GM18858 (cell line): ENCODE data around the gene HDAC11.
"Not testable (repeated sequence)": the region's sequence is repeated elsewhere in the genome, so short reads cannot be mapped to it uniquely, and the experiment has no call there.

Experiments
- ATAC-seq: cut with Tn5 transposase; IDR thresholded peaks from one replicate; pipeline ENCODE4 v1.9.1; 2021; ENCODE audit not compliant: unreplicated experiment

Gene HDAC11

DNA sequence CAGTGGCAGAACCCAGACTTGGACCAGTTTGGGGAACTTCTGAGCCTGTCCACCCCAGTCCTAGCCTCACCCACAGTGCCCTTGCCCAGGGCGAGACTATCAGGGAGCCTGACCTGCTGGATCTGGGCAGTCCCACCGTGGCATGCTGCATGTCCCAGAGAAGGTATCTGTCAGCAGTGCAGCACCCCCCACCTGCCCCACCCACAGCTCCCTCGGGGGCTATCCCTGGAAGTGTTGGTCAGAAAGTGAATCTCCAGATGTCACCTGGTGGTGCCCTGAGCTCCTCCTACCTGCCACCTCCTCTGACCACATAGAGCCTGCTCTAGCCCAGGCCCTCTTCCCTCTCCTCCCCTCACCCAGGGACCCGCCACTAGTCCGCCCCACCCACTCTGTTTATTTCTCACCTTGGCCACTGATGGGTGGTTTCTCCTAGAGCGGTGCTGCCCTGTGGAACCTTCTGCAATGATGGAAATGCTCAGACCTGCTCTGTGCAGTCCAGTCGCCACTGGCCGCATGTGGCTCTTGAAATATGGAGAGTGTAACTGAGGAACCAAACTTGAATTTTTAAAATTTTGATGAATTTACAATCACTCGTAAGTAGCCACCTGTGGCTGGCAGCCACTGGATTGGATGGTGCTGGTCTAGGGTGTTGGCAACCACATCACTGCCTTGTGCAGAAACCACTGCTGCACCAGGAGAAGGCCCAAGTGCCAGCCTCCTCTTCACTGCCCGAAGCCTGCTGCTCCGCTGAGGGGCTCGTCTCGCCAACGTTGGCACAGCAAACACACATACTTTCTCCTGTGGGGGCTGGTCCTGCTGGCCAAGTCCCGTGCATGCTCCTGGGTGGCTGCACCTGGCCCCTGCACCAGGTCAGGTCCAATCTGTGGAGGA, 13.1 kb downstream of the HDAC11 start:
- no peak for ATAC-seq

DNA sequence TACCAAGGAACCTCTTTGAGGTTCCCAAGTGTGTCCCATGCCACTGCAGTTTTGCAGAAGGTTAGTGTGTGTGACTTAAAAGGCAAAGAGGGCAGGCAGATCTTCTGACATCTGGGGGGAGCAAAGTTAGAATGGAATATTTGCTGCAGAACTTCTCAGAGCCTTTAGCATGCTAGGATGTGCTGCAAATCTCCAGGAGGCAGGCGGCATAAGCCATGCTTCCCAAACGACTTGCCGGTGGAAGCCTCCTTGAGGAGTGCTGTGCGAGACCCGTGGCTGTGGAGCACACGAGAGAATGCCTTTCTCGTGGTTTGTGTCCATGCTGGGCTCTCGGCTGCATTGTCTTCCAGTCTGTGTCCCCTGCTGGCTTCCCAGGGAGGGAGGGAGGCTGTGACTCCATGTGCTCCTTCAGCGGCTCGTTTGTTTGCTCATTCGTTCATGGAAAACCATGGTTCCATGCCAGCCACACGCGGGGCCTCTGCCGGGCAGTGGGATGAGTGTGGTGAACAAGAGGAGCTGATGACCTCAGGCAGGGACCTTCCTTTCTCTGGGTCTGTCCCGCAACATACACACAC, 13.8 kb downstream of the HDAC11 start:
- ATAC-seq, result no peak

DNA sequence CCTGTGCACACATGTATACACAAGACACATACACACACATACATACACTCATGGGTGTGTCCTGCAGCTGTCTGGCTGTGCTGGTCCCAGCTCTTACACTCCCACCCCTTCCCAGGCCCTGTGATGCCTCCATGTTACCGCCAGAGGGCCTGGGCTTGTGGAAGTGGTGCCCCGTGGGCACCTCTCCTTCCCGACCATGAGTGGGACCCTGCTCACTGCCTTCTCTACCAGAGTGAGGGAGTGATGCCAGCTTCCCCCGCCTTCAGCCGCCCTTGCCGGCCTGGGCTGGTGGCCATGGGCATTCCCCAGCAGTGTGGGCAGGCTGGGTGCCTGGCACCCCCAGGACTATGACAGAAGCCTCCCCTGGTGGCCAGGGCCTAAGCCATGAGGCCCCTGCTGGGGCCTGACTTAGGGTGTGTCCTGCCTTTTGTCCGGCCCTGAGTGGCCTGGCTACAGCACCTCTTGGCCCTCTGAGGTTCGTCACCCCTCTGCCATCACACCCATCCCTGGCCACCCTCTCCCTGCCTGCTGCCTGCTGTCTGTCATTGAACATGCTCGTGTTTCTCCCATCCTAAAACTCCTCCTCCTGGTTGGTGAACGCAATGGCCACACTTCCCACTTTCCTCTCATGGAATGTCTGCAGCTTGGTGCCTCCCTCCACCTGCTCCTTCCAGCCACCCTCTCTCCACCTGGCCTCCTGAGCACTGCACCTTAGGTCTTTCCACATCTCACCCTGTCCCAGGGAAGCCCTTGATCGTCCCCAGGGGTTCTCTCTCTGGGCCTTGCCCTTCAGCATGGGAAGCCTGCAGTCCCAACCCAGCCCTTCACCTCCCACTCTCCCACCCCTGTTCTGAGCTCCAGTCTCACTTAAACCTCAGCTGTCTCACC, 14.6 kb downstream of the HDAC11 start:
- ATAC-seq, result no peak

DNA sequence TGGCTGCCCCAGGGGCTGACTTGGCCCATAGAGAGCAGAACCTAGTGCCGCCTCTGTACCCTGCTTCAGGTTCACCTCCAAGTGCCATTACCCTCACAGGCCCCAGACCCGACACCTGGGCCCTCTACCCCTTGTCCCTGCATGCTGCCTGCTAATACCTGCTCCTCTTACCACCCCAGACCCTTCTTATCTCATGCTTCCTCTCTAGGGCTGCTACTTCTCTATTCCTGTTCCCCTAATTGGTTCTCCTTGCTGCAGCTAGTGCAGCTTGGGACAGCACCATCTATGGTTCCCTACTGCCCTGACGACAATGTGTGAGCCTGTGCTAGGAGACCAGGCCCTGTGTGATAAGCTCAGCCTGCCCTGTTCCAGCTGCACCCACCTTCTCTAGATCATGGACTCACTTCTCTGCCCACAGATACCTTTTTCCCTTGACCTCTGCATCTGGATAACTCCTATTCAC, 15.3 kb downstream of the HDAC11 start:
- no peak for ATAC-seq

DNA sequence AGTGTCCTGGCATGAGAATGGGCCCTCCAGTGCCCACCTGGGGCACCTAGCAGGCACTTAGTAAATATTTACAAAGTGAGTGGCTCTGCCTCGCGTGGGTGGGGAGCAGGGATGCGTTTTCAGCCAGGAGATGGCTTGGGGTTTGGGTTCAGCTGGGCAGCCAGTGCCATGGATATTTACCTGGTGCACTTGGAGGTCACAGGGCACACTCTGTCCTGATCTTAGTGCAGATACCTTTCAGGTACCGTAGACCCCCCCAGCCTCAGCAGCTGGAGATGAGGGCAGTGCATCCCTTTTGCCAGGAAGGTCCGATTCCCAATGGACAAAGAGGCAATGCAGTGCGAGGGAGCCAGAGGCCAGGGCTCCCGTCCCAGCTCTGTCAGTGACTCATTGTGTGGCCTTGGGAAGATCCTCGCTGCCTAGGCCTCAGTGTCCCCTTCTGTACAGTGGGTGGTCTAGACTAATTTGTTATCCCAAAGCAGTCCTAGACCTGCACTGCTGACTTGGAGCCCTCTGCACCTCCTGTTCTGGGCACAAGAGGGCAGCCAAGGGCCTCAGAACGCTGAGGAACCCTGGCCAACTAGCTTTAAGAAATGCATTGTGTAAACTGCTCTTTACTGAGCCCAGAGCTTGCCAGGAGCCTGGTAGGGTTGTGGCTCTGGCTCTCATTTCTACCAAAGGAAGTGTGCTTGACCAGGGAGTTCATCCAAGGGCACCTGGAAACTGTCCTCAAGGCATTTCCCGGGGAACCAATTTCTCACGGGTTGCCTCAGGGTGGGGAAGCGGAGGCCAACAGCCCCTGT, 16.0 kb downstream of the HDAC11 start:
- ATAC-seq, result peak; percentile 54

DNA sequence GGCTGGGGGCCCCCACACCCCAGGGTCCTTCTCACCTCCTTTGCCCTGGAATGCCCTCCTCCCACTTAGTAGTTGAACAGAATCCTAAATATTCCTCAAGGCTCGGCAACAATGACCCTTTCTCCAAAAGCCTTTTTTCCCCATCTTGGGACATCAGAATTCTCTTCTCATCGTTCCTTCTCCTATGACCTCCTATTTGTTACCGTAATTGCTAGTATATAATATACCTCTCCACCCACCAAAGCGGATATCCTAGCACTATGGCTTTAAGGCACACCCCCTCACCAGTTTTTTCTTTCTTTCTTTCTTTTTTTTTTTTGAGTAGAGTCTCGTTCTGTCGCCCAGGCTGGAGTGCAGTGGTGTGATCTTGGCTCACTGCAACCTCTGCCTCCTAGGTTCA, 16.8 kb downstream of the HDAC11 start:
- ATAC-seq, result no peak

DNA sequence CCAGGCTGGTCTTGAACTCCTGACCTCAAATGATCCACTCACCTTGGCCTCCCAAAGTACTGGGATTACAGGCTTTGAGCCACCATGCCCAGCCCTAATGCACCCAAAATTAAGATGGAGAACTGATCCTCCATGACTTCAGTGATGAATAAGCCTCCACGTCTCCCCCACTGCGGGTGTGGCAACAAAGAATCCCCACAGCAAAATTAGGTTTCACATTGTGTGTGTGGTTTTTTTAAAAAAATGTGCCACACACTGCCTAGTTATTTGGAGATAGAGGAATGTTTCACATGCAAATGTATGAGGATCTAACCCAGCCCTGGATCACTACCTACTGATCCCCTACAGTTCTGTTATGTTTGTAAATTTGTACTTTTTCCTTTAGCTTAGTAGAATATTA, 17.3 kb downstream of the HDAC11 start:
- ATAC-seq, result no peak

DNA sequence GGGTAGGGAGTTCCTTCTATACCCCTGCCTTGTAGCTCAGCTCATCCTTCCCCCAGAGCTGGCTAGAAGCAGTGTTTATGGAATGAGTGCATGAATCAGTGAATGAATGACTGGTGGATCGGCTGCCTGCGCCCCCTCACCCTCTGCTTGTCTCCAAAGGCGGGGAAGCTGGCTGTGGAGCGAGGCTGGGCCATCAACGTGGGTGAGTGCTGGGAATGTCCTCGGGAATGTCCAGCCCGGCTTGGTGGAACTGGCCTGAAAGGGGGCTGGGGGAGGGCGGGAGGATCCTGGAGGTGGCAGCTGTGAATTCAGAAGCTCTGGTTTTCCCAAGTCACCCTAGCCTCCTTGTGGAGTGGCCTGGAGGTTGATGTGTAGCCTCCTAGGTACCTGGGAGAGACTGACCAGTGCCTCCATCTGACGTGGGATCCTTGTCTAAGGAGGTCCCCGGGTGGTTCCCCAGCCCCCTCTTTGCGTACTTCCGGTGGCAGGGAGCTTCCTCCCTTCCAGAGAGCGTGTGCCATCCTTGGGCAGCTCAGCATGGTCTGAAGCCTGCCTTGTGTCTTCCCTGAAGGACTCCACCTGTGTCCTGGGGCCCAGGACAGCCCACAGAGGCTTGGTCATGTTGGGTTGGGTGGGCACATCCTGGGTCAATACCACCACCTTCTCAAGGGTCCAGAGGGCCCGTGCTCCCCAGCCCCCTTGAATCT, 18.4 kb downstream of the HDAC11 start:
- ATAC-seq, result no peak

DNA sequence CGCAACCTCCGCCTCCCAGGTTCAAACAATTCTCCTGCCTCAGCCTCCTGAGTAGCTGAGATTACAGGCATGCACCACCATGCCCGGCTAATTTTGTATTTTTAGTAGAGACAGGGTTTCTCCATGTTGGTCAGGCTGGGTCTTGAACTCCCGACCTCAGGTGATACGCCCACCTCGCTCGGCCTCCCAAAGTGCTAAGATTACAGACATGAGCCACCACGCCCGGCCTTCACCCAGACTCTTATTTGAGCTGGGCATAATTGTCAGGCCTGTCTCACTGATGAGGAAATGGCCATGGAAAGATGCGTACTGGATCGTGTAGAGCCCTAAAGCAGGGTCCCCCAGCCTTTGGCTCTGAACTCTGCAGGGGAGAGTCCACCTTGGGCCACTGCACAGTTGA, 19.1 kb downstream of the HDAC11 start:
- not testable (repeated sequence) for ATAC-seq

DNA sequence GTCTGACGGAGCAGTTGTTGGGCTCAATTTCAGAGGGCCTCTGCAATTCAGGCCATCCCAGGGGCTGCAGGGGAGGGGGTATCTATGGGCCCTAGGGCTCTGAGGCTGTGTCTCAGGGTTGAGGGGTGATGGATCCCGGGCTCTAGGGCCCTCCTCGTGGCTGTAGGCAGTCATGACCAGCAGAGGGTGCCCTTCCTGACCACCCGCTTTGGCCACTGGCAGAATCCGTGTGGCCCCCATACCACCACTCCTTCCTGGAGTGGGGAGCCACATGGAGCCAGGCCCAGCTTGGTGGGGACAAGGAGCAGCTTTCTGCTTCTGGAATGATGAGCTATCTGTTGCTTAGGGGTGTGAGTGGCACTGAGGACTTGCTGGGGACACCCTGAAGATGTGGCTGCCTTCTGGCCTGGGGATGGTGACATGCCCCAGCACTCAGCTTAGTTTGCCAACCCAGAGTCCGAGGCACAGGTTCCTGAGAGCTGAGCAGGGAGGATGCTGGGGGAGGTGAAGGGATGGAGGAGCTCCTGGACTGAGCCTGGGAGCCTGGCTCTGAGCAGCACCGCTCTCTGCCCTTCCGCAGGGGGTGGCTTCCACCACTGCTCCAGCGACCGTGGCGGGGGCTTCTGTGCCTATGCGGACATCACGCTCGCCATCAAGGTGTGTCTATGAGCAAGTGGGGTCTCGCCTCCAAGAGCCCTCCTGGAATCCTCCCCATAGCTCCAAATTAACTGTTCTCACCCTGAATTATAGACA, 20.2 kb downstream of the HDAC11 start:
- no peak for ATAC-seq

DNA sequence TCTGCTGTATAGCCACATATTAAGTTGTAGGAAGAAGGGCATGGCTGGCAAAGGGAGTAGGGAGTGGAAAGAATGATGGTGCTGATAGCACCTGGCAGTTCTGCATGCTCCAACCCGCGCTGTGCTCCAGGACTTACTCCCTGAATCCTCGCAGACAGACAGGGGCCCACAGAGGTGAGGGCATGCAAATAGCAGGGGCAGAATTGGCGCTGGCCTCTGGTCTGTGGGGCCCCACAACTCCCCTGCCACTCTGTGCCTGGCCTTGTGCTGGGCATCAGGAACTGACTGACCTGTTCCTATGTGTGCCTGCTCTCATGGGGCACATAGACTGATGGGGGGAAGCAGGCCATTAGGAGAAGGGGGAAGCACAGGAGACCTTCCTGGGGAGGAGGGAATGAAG, 20.9 kb downstream of the HDAC11 start:
- ATAC-seq, result no peak

DNA sequence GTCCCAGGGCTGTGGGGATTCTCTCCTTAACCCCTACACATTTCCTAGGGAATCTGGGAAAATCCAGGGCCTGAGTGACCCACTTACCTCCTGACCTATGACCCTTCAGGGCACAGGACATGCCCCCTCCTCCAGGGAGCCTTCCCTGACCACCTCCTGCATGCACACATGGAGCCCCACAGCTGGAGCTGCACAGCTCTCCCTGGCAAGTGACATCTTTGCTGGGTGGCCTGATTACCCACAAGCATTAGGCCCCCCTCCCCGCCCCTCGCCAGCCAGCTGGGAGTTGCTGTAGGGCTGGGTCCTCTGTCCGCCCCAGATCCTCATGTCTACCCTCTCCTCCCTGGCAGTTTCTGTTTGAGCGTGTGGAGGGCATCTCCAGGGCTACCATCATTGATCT, 21.4 kb downstream of the HDAC11 start:
- no peak for ATAC-seq

DNA sequence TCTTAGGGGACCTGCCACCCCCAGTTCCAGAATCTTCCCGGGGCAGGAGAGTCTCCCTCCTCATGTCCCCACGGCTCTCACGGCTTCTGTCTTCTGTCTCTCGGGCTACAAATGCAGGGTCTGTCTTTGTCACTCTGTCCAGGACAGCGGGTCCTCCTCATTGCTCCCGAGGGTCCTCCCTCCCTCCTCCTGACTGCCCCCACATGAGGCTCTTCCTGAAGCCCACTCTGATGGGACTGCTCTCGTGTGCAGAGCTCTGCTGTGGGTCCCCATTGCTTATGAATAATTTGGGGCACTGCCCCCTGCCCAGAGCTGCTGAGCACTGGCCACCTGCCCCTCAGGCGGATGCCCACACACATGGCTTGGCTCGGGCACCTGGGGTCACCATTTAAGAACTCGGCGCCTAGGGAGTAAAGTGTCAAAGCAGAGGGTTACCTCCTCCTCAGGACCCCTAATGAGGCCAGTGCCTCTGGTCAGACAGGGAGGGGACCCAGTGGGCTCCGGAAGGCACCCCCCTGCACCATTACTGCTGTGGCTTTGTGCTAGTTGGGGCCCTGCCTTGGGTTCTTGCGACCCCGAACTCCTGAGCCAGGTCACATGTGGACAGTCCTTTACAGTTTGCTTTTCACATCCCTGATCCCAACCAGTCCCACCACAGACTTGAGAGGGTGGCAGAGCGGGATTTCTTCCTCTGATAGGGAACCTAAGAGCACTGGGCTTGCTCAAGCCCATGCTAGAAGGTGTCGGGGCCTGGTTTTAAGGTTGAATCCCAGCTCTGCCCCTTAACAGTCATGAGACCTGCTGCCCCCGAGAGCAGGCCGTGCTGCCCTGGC, 22.1 kb downstream of the HDAC11 start:
- ATAC-seq, result no peak

DNA sequence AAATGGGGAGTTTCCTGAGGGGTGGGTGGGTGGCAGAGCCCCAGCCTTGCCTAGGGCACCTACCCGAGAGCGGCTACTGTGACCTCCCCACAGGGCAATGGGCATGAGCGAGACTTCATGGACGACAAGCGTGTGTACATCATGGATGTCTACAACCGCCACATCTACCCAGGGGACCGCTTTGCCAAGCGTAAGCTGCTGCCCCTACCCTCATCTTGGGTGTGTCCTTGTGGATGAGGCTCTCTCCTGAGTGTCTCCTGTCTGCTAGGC, 22.6 kb downstream of the HDAC11 start:
- no peak for ATAC-seq

DNA sequence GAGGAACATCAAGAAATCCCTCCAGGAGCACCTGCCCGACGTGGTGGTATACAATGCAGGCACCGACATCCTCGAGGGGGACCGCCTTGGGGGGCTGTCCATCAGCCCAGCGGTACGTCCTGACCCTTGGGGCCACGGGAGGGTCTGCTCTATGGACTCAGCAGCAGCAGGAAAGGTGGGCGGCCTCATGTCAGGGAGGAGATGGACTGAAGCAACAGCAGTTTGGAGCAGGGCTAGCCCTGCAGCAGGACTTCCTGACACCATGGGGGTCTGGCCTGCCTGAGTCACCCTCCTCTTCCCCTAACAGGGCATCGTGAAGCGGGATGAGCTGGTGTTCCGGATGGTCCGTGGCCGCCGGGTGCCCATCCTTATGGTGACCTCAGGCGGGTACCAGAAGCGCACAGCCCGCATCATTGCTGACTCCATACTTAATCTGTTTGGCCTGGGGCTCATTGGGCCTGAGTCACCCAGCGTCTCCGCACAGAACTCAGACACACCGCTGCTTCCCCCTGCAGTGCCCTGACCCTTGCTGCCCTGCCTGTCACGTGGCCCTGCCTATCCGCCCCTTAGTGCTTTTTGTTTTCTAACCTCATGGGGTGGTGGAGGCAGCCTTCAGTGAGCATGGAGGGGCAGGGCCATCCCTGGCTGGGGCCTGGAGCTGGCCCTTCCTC, 24.2 kb downstream of the HDAC11 start:
- no peak for ATAC-seq

DNA sequence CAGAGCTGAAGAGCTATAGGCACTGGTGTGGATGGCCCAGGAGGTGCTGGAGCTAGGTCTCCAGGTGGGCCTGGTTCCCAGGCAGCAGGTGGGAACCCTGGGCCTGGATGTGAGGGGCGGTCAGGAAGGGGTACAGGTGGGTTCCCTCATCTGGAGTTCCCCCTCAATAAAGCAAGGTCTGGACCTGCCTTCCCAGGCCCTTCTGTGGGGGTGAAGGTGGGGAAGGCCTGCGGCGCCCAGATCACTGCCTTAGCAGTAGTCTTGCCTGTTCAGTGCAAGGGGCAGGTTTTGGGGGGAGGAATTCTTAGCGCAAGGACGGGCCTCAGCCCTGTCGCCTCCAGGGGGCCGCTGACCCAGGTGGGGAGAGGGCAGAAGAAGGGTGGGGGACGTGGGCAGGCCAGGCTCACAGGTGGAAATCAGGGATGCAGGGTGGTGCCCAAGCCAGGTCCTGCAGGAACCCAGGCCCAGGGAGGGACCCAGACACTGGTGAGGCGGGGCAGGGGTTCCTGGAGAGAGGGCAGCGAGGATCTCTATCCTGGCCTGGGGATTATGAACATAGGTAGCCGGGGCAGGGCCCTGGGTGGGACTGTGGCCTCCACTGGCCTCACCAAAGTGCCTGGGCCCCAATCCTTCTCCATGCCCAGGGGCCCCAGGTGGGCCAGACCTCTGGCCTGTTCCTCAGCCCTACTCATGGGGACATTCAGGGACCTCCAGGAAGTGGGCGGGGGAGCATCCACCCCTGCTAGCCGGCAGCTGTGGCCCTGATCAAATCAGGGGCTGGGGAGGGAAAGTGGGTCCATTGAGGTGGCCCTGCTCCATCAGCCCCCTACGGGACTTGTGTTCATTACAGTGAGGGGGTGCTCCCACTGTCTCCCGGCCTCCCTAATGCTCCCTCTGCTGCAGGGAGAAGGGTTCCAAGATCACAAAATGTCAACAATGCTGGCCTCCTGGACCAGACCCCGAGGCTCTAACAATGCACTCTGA, 25.3 kb downstream of the HDAC11 start:
- no peak for ATAC-seq

DNA sequence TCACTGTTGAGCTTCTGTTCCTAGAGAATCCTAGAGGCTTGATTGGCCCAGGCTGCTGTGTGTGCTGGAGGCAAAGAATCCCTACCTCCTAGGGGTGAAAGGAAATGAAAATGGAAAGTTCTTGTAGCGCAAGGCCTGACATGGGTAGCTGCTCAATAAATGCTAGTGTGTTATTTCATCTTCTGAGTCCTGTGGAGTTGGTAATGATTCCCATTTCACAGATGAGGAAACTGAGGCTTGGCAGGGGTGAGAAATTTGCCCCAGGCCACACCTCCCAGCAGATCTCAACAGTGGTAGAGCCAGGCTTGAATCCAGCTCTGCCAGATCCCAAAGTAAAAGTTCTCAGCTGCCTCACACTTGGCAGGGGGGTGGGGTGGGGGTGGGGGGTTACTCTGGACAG, 26.1 kb downstream of the HDAC11 start:
- ATAC-seq, result no peak
